Fibroblast of lung (primary cell): ENCODE results near the gene SLC6A1. TPM values are rescaled to one million over a fixed set of nuclear protein-coding genes. Genes with fewer than 3 reads are reported as not detected.

Experiments
- DNase-seq, 2 donors: peaks; one replicate each; pipeline versions ENCODE4 v3.0.0 to v3.0.0-alpha.2; 2010; ENCODE audit warnings: low read depth in 2 of 2
- H2AFZ ChIP-seq: 2 replicates; pipeline ENCODE4 v1.5.1; 2012; ENCODE audit warnings: low read length, control low read depth, inconsistent platforms
- H3K27ac ChIP-seq: 2 replicates; pipeline ENCODE4 v1.5.1; 2011; ENCODE audit warnings: low read length, control low read depth; ENCODE audit not compliant: insufficient read depth
- H3K27me3 ChIP-seq: 2 replicates; pipeline ENCODE4 v1.5.1; 2011; ENCODE audit warnings: mild to moderate bottlenecking, low read length; ENCODE audit not compliant: control insufficient read depth, insufficient read depth
- H3K36me3 ChIP-seq: 2 replicates; pipeline ENCODE4 v1.5.1; 2011; ENCODE audit warnings: low read length; ENCODE audit not compliant: control insufficient read depth, insufficient read depth
- H3K4me1 ChIP-seq: 2 replicates; pipeline ENCODE4 v1.5.1; 2011; ENCODE audit warnings: low read length; ENCODE audit not compliant: control insufficient read depth, insufficient read depth; ENCODE audit errors: extremely low read depth
- H3K4me2 ChIP-seq: 2 replicates; pipeline ENCODE4 v1.5.1; 2011; ENCODE audit warnings: low read length, control low read depth; ENCODE audit not compliant: insufficient read depth; ENCODE audit errors: extremely low read depth
- H3K4me3 ChIP-seq, 4 experiments: fragments of 200-600 bp in 1 of 4; sonication (generic) in 1 of 4; replicated peaks in 1 of 4; 2 replicates each; pipeline ENCODE4 v1.5.1; 2011 to 2016; ENCODE audit warnings: low read length in 4 of 4, low read depth in 3 of 4, mild to moderate bottlenecking in 3 of 4, control low read depth in 2 of 4, inconsistent platforms in 1 of 4, mixed read lengths in 1 of 4; ENCODE audit not compliant: insufficient read depth in 1 of 4; ENCODE audit errors: control extremely low read depth in 1 of 4
- H3K79me2 ChIP-seq: 2 replicates; pipeline ENCODE4 v1.5.1; 2012; ENCODE audit warnings: mild to moderate bottlenecking, low read length, inconsistent platforms; ENCODE audit not compliant: control insufficient read depth, insufficient read depth
- H3K9ac ChIP-seq: 2 replicates; pipeline ENCODE4 v1.5.1; 2011; ENCODE audit warnings: mild to moderate bottlenecking, low read length, control low read depth; ENCODE audit not compliant: insufficient read depth
- H3K9me3 ChIP-seq: 2 replicates; pipeline ENCODE4 v1.5.1; 2012; ENCODE audit warnings: low read depth, low read length; ENCODE audit not compliant: control insufficient read depth, insufficient read depth
- H4K20me1 ChIP-seq: 2 replicates; pipeline ENCODE4 v1.5.1; 2011; ENCODE audit warnings: low read length; ENCODE audit not compliant: control insufficient read depth, insufficient read depth; ENCODE audit errors: extremely low read depth
- EZH2 ChIP-seq: IDR thresholded peaks from 2 replicates; pipeline ENCODE4 v1.5.1; 2012; ENCODE audit warnings: low read length, control low read depth, mild to moderate bottlenecking; ENCODE audit errors: missing control alignments
- polyA plus RNA-seq, 2 donors: library from polyadenylated mRNA; depleted of rRNA in 1 of 2; stranded (reverse) in 1 of 2; unstranded in 1 of 2; fragments of >200 nt; gene quantifications; 2 replicates each; pipeline ENCODE4 v1.2.1, GENCODE V29; 2011 to 2012; ENCODE audit warnings: missing spikeins in 1 of 2
- total RNA-seq: library from RNA; depleted of rRNA; stranded (reverse); fragments of >200 nt; gene quantifications from 2 replicates; pipeline ENCODE4 v1.2.1, GENCODE V29; 2014
- TF ChIP-seq, protein P1 (sequence below), 2 donors: IDR thresholded peaks in 1 of 2; conservative IDR thresholded peaks in 1 of 2; 1 replicate in 1 of 2; 2 replicates in 1 of 2; pipeline ENCODE4 v1.5.1; 2011 to 2012; ENCODE audit warnings: low read length in 2 of 2, control low read depth in 1 of 2, inconsistent platforms in 1 of 2, low read depth in 1 of 2, mild to moderate bottlenecking in 1 of 2

Gene SLC6A1
- total and polyA plus RNA-seq, 2 donors (not counting 1 experiment from before 2014, with no cell fraction given), result not detected

DNA sequence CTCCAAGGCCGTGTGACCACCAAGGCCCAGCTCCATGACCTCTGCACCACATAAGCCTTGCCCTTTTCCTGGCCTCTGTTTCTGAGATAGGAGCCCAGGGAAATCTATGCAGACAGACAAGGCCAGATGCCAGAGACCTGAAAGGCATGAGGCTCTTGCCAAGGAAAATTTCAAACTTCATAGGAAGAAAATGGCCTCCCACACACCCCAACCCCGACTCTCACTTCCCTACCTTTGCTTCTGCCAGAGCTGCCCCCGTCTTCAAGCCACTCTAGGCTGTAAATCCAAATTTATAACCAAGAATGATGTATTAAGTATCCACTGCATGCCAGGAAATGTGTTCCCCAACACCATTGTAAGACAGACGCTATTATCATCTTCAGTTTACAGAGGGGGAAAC, 96.3 kb downstream of the SLC6A1 start:
- Histone ChIP-seq H3K4me1 (peaks cover 2% of the 10 kb centered on the region), H3K79me2 (no peaks in the 10 kb centered on the region), H3K27me3 (no peaks in the 10 kb centered on the region), H3K9me3 (no peaks in the 10 kb centered on the region), H2AFZ (no peak overlapping the region), H3K4me3 (no peak overlapping the region), H3K36me3 (no peaks in the 10 kb centered on the region), H3K9ac (no peak overlapping the region), H4K20me1 (no peaks in the 10 kb centered on the region), H3K4me2 (no peak overlapping the region), H3K27ac (no peak overlapping the region)
- DNase-seq, result no peak
- TF ChIP-seq, protein P1, sequence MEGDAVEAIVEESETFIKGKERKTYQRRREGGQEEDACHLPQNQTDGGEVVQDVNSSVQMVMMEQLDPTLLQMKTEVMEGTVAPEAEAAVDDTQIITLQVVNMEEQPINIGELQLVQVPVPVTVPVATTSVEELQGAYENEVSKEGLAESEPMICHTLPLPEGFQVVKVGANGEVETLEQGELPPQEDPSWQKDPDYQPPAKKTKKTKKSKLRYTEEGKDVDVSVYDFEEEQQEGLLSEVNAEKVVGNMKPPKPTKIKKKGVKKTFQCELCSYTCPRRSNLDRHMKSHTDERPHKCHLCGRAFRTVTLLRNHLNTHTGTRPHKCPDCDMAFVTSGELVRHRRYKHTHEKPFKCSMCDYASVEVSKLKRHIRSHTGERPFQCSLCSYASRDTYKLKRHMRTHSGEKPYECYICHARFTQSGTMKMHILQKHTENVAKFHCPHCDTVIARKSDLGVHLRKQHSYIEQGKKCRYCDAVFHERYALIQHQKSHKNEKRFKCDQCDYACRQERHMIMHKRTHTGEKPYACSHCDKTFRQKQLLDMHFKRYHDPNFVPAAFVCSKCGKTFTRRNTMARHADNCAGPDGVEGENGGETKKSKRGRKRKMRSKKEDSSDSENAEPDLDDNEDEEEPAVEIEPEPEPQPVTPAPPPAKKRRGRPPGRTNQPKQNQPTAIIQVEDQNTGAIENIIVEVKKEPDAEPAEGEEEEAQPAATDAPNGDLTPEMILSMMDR (conservative IDR thresholded peaks at IDR 0.05 in 1 of 2, IDR thresholded peaks at IDR 0.05 in 1 of 2; ENCODE audit: low read depth in 1 of 2, low read length in 2 of 2), result no peak
- TF ChIP-seq EZH2, result no peak

Other genes starting within 250 kb of the SLC6A1 start
- gene SLC6A11, start 176.5 kb upstream of the SLC6A1 start, total RNA-seq, result not detected in 2 replicates
- gene SLC6A11, start 176.5 kb upstream of the SLC6A1 start, polyA plus RNA-seq, result 0.05 TPM in 1 of 2 replicates, not detected in the other
- gene HRH1, start 161.7 kb downstream of the SLC6A1 start, total RNA-seq, result 30.6 and 32.6 TPM in 2 replicates
- gene HRH1, start 161.7 kb downstream of the SLC6A1 start, polyA plus RNA-seq, result 11.2 and 12.6 TPM in 2 replicates